Activated T-cell treated with anti-CD3 and anti-CD28 coated beads for 24 hours (primary cell): ENCODE data around the gene GJD4.

Source experiments
- DNase-seq: peaks from one replicate; pipeline ENCODE4 v3.0.0-alpha.2; 2020; ENCODE audit warnings: low read depth

The GJD4 gene

DNA sequence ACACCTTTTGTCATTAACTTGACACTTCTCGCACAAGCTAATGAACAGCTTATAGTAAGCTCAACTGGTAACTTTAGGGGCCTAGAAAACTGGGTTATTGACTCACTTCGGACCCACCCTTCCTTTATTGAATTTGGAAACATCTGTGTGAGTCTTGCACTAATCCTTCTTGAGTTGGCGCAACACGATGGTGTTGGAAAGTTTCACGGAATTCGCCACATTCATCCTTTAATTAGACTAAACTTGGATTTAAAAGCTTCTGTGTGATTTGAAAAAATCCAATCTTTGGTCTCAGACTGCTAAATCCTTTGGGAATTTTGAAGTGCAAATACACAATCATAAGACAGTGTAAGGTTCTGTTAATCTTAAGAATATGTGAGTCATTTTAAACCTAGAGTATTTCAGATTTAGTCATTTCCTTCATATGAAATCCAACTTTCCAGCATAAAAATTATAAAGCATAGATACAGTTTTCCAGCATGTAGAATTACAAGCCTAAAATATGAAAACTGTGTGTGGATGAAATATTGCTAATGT lies 21.9 kb downstream of the GJD4 start:
- no peak for DNase-seq

- no peak for DNase-seq
These were observed 26.3 kb downstream of the GJD4 start for GRCh38 chr10:35631404-35631803.

DNA sequence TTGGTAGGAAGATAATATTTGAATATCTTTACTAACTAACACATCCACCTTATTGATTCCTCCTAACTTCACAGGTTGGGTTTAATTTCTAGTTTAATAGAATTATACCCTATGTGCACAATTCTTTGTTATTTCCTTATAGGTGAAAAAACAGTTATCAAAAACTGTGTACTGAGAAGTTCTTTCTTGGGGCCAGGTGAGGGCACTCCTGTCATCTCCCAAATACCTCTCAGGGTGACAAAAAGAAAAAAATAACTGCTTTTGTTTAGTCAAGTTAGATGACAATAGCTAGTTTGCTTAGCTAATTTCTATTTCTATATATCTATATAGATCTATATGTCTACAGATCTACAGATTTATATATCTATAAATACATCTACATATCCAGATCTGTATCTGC lies 26.9 kb downstream of the GJD4 start:
- DNase-seq = no peak

DNA sequence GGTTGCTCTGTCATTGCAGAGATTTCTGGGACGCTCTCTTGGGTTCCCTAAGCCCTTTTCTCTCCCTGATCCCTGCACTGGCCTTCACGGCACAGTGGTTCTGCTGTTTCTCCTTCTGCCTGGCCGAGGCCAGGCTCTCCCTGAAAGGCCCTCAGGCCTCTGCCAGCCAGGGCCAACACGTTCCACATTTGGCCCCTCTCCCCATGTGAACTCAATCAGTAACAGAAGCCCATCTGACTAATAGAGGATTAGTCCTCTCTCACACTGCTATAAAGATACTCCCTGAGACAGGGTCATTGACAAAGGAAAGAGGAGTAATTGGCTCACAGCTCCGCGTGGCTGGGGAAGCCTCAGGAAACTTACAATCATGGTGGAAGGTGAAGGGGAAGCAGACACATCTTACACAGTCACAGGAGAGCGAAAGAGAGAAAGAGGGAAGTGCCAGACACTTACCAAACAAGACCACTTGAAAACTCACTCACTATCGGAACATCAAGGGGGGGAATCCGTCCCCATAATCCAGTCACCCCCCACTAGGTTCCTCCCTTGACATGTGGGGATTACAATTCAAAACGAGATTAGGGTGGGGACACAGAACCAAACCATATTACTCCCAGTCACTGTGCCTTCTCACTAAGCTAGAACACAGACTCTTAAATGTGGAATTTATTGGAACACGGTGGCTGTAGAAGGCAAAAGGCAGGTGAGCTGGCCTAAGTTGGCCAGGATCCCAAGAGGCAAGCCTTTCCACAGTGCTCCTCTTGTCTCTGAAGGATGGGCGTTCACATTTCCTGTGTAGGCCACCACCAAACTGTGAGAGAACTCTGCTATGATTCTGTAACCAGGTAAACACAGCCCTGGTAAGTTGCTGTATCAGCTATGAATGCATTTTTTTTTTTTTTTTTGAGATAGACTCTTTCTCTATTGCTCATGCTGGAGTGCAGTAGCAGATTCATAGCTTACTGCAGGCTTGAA lies 28.2 kb downstream of the GJD4 start:
- DNase-seq = no peak

DNA sequence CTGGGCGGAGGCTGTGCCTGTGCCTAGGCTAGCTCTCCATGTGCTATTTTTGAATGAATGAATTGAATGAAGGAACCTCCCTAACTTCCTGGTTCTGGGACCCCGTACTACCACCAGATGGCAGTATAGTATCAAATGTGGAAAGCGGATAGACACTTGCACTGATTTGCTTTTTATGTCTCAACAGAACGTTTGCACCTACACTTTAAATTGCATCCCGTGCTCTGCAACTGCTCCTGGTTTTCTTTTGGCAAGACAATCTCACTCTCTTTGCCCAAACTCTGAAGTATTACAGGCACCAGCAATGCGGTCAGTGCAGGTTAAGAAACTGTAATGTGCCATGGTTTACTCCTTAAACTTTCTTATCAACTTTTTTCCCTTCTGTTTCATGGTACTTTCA lies 30.4 kb downstream of the GJD4 start:
- peak; percentile 30 for DNase-seq

GRCh38 chr10:35636956-35637355 lies 31.8 kb downstream of the GJD4 start:
- DNase-seq = no peak

DNA sequence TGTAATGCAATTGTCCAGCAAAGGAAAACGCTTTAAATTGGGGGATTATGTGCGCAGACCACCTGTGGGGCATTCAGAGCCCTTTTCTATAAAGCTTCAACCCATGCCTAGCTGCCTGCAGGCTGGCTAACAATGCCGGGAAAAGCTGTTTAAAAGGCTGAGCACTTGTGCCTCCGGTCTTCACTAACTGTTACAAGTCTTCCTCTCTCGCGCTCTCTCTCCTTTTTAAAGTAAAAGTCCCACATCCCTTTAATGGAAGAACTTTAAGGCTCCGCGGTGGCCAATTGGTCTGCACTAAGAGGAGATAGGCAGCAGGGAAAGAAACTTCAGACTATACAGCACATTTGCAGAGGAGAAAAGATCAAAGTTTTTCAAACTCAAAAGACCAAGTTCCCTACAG lies 32.3 kb downstream of the GJD4 start:
- no peak for DNase-seq

DNA sequence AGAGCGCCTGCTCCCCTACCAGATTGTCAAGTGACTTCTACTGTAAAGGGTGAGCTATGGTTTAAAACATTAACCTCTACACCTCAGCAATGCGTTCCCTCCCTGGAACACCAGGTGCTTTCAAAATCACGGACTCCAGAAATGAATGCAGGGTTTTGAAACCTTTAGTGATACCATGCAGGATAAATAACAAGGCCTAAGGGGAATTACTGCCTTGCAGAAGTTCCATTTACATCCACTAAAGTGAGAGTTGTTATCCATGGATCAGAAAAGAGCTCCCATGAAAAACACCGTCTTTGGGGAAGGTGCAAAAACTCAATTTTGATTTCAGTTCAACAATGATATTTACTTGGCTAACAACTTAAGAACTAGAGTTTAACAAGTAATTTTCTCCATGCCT lies 33.0 kb downstream of the GJD4 start:
- DNase-seq = no peak

- no peak for DNase-seq
These were observed 34.0 kb downstream of the GJD4 start for GRCh38 chr10:35639021-35639727.

- no peak for DNase-seq
These were observed 34.7 kb downstream of the GJD4 start for GRCh38 chr10:35639728-35640401.

DNA sequence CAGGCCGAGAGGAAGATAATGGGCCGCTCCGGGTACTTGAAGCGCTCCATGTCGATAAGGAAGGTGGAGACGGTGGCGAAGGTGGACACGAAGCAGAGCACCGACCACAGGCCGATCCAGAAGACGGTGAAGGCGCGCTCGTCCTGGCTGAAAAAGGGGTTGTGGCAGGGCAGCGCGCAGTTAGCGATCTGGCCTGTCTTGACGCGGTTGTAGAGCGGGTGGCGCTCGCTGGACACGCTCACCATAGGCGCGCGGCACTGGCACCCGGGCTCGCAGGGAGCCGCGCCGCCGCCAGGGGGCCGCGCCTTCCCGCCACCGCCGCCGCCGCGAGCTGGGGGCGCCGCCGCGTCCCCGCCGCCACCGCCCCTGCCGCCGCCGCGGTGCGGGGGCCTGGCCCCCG lies 35.3 kb downstream of the GJD4 start:
- DNase-seq = no peak

DNA sequence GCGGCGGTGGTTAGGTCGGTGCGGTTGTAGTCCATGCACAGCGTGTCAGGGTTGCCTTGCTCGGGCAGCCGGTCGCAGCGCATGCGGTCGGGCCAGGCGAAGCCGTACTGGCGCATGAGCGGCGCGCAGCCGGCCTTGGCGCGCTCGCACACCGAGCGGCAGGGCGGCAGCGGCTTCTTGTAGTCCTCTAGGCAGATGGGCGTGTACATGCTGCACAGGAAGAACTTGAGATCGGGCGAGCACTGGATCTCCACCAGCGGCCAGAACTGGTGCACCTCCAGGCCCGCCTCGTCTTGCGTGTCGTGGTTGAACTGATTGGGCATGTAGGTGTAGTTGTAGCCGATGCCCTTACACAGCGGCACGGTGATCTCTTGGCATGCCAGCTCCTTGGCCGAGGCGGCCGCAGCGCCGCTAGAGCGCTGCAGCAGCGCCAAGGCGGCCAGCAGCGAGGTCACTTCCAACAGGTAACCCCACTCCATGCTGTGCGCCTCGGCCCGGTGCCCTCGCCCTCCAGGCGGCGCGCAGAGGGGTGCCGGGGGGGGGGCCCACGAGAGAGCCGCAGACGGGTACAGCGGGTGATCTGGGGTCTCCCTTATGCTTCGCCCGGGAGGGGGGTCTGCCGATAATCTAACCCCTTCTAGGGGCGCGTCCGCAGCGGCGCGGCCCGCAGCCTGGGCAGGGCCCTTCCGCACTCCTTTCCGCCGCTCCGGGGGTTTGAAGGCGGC lies 36.0 kb downstream of the GJD4 start:
- peak; percentile 22 for DNase-seq

GRCh38 chr10:35641676-35642034 lies 36.5 kb downstream of the GJD4 start:
- DNase-seq = no peak

DNA sequence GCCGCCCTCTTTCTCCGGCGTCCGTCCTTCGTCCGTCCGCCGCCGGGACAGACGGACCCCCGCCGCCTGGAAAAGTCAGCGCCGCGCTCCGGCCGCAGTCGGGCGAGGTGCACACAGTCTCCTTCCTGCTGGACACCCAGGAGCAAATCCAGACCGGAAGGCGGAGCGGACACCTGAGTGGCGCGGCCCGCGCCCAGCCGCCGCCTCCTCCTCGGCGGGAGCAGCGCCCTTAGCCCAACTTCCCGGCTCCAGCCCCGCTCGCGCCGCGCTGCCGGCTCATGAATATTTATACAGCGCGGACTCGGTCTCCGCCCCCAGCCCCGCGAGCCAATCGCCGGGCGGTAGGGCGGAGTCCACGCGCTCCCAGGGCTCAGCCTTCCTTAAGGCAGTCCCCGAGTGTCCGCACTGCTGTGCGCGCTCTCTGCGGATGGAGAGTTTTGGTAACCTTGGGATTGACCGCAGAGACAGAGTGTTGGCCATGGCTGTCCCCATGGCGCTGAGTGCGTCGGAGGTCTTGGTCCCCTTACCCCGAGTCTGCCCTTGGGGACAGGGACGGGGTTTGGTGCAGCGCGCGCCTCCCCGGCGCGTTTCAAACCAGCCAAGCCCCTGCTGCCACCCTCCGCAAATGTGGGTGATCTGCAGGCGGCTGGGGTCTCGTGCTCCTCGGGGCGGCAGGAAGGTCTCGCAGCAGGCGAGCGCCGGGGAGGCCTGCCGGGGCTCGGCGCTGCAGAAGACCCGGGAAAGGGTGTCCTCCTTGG lies 37.1 kb downstream of the GJD4 start, which contains the start of gene FZD8:
TSS of gene FZD8 (minus strand) at position 262 of the 758 bp plus-strand sequence. CDS start 867 bp downstream, outside the sequence.
- DNase-seq = peak; percentile 64

GRCh38 chr10:35642793-35643114 lies 37.6 kb downstream of the GJD4 start:
- DNase-seq = no peak

DNA sequence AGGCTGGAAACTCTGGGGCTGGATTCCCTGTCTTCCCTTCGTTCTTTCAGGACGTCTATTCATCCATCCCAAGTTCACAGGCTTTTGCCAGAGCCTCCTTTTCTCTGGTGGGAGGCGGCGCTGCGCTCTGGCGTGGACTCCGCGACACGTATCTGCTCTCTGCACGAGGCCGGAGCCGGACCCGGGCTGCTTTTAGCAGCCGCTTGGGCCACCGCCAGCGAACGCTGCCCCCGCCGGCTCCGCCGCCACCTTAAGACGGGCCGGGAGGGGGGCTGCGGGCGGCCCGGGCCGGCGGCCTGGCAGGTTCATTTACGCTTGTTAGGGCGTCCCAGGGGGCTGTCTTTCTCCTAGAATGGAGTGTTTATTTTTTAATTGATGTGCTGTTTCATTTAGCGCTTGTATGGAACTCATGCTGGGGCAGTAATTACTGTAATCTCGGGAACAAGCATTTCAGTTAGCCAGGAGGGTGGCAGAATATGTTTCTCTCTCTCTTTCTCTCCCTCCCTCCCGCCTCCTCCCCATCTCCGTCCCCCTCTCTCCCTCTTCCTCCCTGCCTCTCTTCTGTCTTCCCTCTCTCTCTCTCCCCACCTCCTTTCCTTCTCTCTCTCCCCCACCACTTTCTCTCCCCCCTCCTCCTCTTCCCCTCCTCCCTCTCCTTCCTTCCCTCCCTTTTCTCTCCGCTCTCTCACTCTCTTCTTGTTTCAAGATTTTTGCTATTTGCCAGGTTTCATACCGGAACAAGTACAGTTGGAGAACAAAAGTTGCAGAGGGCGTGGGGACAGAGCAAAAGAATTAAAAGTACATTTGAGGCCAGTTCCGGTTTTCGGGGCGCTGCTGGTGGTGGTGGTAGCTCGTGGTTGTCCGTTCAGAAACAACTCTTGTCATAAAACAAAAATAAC lies 38.3 kb downstream of the GJD4 start:
- DNase-seq = no peak

DNA sequence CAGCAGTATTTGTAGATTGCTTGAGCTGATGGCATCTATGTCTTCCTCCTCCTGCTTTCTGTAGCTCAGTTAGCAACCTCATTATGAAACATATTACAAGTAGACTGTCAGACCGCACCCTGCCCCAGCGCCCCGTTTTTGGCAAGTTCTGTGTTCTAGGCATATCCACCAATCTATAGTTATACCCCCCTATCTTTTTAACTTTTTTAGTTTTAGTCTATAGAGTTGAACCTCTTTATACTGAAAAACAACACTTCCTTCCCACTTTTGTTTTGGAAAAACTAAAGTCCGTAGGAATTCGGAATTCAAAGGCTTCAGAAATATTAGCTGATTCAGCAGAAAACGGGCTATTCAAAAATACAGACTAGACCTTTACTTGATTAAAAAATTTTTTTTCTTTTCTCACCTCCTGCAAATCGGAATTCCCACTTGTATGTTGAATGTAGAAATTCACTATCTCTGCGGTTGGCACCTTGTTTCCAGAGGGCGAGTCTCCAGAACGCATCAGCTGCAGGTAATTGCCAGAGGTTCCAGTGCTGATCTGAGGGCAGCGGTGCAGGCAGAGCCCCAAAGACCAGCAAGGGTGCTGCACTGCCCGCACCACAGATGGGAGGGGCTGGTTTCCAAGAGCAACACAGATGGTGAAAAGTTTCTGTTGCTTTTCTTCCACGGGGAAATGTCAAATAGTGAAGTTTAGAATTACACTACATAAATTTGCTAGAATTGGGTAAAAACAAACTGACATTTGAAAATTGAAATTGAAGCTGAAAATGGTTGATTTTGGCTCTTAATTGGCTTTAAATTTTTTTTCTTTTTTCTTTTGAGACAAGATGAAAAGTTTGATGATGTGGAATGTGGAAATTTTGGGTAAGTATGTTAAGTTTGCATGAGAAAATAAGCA lies 39.2 kb downstream of the GJD4 start:
- DNase-seq = no peak

DNA sequence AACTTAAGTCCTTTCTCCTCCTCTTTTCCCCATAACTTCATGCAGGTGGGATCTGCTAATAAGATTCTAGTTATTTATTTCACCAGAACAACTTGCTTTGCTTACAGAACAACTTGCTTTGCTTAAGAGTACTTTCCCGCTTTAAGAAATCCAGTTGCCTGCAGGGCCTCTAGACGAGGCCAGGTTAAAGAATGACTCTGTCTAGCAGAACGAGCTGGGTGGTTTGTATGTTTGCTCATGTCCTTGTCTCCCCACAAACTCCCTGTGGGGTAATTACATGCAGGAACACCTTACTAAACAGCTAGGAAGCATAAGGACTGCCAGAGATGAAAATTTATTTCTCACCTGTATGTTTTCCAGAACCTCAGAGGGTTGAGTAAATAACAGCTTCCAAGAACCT lies 45.8 kb downstream of the GJD4 start:
- no peak for DNase-seq

GRCh38 chr10:35652824-35653223 lies 47.7 kb downstream of the GJD4 start:
- no peak for DNase-seq
